HG03097 (cell line): ENCODE data around the gene ATXN3L.

Experiments
- ATAC-seq: cut with Tn5 transposase; IDR thresholded peaks from one replicate; pipeline ENCODE4 v1.9.1; 2021; ENCODE audit not compliant: unreplicated experiment, low FRiP score

Gene ATXN3L

DNA sequence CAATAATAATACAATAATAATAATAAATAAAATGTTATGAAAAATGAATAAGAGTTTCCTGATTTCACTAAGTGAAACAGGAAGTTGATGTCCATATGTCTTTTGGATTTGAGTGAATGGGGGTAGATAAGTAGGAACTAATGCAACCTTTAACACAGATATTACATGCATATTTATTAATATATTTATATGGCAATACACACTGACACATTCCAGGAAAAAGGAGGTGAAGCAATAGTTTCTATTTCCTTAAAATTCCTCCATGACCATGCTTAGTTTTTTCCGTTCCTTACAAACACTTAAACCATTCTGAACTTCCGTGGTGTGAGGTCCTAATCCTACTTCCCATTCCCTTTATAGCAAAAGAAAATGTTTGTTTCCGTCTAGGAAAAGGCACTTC is 48.3 kb downstream of the ATXN3L start:
- ATAC-seq: no peak

- ATAC-seq: no peak
Measured at GRCh38 chrX:13270360-13270759, 49.5 kb downstream of the ATXN3L start.

- no peak for ATAC-seq
Measured at GRCh38 chrX:13268874-13269273, 51.0 kb downstream of the ATXN3L start.
